Central memory CD4-positive, alpha-beta T cell (primary cell): Measurements from ENCODE around the gene CADPS2.
"Not testable (repeated sequence)": the region's sequence is repeated elsewhere in the genome, so short reads cannot be mapped to it uniquely, and the experiment has no call there.

Experiments used
- DNase-seq: peaks from one replicate; pipeline ENCODE4 v3.0.0; 2022

The CADPS2 gene

GRCh38 chr7:122849322-122849956 is 36.8 kb downstream of the CADPS2 start:
- no peak for DNase-seq

GRCh38 chr7:122847871-122848473 is 38.3 kb downstream of the CADPS2 start:
- no peak for DNase-seq

- DNase-seq: no peak
Measured at GRCh38 chr7:122846591-122846990, 39.7 kb downstream of the CADPS2 start.

- no peak for DNase-seq
Measured at GRCh38 chr7:122845286-122845685, 41.0 kb downstream of the CADPS2 start.

GRCh38 chr7:122844191-122844988 is 41.9 kb downstream of the CADPS2 start:
- no peak for DNase-seq

GRCh38 chr7:122842971-122843370 is 43.3 kb downstream of the CADPS2 start:
- no peak for DNase-seq

- not testable (repeated sequence) for DNase-seq
Measured at GRCh38 chr7:122836286-122836685, 50.0 kb downstream of the CADPS2 start.

GRCh38 chr7:122834571-122834942 is 51.7 kb downstream of the CADPS2 start:
- not testable (repeated sequence) for DNase-seq

GRCh38 chr7:122833888-122834570 is 52.2 kb downstream of the CADPS2 start:
- no peak for DNase-seq

- no peak for DNase-seq
Measured at GRCh38 chr7:122831436-122831835, 54.8 kb downstream of the CADPS2 start.

GRCh38 chr7:122829962-122830361 is 56.3 kb downstream of the CADPS2 start:
- no peak for DNase-seq

GRCh38 chr7:122827763-122828162 is 58.5 kb downstream of the CADPS2 start:
- no peak for DNase-seq

- DNase-seq: no peak
Measured at GRCh38 chr7:122813845-122814244, 72.4 kb downstream of the CADPS2 start.

GRCh38 chr7:122803851-122804250 is 82.4 kb downstream of the CADPS2 start:
- no peak for DNase-seq

GRCh38 chr7:122803323-122803722 is 82.9 kb downstream of the CADPS2 start:
- no peak for DNase-seq

- no peak for DNase-seq
Measured at GRCh38 chr7:122802301-122802751, 83.9 kb downstream of the CADPS2 start.

GRCh38 chr7:122791959-122792545 is 94.2 kb downstream of the CADPS2 start:
- DNase-seq: no peak

- DNase-seq: no peak
Measured at GRCh38 chr7:122790591-122790990, 95.7 kb downstream of the CADPS2 start.

- no peak for DNase-seq
Measured at GRCh38 chr7:122790132-122790531, 96.1 kb downstream of the CADPS2 start.

- no peak for DNase-seq
Measured at GRCh38 chr7:122789156-122789555, 97.1 kb downstream of the CADPS2 start.

- no peak for DNase-seq
Measured at GRCh38 chr7:122770686-122771335, 115.4 kb downstream of the CADPS2 start.

GRCh38 chr7:122768827-122769226 is 117.4 kb downstream of the CADPS2 start:
- no peak for DNase-seq
